ENCODE data around the gene GPC3.

DNA sequence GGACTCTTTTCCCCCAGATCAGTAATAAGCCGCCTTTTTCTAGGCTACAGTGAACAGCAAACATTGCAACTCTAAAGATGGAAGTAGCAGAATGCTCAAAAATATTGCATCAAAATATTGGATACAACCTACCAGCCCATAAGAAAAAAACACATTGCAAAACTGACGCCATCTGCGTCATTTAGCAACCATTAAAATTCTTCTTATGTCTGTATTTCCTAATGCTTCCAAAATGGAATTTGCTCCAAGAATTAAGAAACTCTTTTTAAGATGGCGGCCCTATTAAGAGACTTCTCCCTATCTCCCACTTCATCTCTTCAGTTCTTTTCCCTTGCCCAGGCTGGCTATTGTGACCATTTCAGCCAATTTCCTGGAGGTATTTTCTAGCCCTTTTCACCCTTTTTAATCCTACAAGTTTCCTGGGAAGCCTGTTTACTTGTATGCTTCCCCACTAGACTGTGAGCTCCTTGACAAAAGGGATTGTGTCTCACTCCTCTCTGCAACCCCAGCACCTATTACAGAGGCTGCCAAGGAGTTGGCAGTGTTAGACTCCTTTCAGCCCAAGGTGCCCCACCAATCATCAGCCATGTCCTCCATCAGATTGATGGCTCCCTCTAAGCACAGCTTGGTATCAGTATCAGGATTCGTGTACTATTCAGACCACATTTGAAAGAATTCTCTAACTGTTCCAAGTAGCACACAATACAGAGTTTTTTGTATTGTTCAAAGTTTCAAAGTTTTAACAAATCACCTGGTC is 4.4 kb downstream of the GPC3 start:
- no peak for TF ChIP-seq POLR2A (IDR thresholded peaks at IDR 0.05)
- TF ChIP-seq, protein P1, sequence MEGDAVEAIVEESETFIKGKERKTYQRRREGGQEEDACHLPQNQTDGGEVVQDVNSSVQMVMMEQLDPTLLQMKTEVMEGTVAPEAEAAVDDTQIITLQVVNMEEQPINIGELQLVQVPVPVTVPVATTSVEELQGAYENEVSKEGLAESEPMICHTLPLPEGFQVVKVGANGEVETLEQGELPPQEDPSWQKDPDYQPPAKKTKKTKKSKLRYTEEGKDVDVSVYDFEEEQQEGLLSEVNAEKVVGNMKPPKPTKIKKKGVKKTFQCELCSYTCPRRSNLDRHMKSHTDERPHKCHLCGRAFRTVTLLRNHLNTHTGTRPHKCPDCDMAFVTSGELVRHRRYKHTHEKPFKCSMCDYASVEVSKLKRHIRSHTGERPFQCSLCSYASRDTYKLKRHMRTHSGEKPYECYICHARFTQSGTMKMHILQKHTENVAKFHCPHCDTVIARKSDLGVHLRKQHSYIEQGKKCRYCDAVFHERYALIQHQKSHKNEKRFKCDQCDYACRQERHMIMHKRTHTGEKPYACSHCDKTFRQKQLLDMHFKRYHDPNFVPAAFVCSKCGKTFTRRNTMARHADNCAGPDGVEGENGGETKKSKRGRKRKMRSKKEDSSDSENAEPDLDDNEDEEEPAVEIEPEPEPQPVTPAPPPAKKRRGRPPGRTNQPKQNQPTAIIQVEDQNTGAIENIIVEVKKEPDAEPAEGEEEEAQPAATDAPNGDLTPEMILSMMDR (IDR thresholded peaks at IDR 0.05), result no peak

Data from suprapubic skin (tissue), 3 donors.